GM18520 (cell line): ENCODE data around the gene KLRD1.
"Not testable (repeated sequence)": the region's sequence is repeated elsewhere in the genome, so short reads cannot be mapped to it uniquely, and the experiment has no call there.

Experiments used
- ATAC-seq: cut with Tn5 transposase; IDR thresholded peaks from one replicate; pipeline ENCODE4 v1.9.1; 2021; ENCODE audit not compliant: unreplicated experiment

KLRD1 gene

DNA sequence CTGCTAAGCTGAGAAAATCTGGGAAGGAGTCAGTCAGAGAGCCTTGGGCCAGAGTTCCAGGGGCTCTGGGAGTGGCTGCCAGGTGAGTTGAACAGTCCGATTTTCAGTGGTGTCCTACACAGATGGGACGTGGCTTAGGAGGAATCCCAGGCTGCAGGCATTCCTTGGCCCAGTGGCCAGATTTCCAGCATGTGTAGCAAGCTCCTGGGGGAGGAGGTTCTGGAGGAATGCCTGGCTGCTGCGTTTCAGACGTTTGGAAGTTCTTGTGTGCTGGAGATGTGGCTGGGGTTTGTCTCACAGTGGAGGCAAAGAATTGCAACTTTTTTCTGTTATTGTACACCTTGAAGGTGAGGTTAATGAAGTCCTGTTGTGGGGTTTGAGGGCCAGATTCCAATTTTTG lies 28.5 kb downstream of the KLRD1 start:
- ATAC-seq, result not testable (repeated sequence)

DNA sequence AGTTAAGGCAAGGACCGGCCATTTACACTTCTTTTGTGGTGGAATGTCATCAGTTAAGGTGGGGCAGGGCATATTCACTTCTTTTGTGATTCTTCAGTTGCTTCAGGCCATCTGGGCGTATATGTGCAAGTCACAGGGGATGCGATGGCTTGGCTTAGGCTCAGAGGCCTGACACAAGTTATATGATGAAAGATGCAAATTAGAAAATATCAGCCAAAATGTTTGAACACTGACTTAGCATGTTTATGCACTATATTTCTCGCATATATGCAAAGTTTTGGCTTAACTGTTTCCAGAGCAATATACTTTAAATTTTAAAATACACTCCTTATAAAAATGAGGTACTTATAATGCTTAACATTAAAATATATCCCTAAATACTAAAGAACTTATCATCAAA lies 30.8 kb downstream of the KLRD1 start:
- not testable (repeated sequence) for ATAC-seq

DNA sequence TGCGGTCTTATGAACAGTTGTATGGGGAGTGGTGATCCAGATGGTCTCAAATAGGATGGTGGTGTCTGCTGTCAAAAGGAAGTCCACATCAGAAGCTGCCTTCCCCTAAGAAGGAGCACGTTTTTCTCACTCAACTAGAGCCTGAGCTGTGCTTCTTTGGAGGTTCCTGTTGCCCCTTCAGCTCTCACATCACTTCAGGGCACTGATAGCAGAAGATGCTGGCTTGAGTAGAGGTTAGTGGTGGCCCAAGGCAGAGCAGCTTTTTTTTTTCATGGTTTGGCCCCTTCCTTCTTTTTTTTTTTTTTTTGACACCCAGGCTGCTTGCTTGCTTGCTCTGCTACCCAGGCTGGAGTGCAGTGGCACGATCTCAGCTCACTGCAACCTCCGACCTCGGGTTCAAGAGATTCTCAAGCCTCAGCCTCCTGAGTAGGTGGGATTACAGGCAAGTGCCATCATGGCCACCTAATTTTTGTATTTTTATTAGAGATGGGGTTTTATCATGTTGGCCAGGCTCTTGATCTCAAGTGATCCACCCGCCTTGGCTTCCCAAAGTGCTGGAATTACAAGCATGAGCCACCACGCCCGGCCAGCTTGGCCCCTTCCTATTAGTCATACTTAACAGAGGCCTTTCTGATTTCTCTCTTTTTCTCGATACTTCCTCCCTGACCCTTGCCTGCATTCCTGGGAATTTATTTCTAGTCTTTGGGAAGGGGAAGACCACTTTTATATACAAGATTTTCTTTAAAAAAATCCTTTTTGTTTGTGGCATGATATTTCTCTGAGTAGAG lies 31.6 kb downstream of the KLRD1 start:
- ATAC-seq, result no peak

DNA sequence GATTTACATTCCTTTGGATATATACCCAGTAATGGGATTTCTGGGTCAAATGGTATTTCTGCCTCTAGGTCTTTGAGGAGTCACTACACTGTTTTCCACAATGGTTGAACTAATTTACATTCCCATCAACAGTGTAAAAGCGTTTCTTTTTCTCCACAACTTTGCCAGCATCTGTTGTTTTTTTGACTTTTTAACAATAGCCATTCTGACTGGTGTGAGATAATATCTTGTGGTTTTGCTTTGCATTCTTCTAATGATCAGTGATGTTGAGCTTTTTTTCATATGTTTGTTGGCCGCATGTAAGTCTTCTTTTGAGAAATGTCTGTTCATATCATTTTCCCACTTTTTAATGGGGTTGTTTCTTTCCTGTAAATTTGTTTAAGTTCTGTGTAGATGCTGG lies 33.3 kb downstream of the KLRD1 start:
- ATAC-seq, result not testable (repeated sequence)

DNA sequence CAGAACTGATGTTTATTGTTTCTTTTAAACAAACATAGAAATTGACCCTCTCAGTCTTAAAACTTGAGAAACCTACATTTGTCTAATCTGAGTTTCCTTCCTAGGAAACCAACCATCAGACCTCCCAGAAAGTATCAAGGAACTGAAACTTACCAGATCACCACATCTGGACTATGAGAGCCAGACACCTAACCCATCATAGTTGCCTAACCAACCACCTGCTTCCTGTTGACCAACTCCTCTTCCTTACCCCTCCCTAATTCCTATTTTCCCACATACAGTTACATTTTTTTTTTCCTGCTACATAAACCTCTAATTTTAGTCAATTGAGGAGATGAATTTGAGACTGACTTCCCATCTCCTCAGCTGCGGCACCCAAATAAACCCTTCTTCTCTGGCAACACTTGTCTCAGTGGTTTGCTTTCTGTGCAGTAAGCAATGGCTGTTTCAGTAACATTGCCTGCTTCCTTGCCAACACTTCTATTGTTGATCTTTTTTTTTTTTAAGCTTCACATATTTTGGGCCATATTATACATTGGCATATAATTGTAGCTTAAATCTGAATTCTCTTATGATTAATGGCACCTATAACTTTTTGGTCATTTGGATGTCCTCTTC lies 34.3 kb downstream of the KLRD1 start:
- no peak for ATAC-seq

DNA sequence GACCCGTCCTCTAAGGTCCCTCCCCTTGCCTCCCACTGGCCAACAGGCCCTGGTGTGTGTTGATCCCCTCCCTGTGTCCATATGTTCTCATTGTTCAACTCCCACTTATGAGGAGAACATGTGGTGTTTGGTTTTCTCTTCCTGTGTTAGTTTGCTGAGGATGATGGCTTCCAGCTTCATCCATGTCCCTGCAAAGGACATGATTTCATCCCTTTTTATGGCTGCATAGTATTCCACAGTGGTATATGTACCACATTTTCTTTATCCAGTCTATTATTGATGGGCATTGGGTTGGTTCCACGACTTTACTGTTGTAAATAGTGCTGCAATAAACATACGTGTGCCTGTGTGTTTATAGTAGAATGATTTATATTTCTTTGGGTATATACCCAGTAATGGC lies 43.8 kb downstream of the KLRD1 start:
- not testable (repeated sequence) for ATAC-seq

DNA sequence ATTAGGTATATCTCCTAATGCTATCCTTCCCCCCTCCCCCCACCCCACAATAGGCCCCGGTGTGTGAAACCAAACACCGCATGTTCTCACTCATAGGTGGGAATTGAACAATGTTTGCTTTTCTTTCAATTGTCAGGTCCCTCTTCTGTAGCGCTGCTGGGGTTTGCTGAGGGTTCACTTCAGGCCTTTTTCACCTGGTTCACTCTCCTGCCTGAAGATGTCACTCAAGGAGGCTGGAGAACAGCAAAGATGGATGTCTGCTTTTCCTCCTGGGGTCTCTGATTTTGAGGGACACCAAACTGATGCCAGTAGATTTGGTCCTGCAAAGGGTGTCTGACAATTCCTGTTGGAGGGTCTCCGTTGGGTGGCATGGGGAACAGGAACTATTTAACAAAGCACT lies 46.4 kb downstream of the KLRD1 start:
- ATAC-seq, result no peak

DNA sequence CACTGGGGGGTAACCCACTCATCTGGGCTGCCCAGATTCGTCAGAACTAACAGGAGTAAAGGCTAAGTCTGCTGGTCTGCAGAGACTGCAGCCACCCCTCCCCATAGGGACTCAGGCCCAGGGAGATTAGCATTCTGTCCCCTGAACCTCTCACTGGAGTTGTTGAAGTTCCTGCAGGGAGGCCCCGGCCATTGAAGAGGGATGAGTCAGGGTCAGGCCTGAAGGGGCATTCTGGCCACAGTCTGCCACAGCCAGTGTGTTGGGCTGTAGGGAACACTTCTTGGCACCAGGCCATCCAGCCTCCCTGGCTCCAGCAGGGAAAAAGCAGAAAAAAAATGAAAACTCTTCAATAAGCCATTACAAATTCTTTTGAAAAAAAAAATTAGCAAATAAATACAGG lies 46.8 kb downstream of the KLRD1 start:
- no peak for ATAC-seq

DNA sequence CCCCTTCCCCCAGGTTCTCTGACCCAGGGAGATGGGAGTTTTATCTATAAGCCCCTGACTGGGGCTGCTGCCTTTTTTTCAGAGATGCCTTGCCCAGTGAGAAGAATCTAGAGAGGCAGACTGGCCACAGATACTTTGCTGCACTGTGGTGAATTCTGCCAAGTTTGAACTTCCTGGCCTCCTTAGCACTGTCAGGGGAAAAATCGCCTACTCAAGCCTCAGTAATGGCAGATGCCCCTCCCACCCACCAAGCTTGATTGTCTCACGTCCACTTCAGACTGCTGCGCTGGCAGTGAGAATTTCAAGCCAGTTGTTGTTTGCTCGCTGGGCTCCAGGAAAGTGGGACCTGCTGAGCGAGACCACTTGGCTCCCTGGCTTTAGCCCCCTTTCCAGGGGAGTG lies 50.5 kb downstream of the KLRD1 start:
- ATAC-seq, result no peak

DNA sequence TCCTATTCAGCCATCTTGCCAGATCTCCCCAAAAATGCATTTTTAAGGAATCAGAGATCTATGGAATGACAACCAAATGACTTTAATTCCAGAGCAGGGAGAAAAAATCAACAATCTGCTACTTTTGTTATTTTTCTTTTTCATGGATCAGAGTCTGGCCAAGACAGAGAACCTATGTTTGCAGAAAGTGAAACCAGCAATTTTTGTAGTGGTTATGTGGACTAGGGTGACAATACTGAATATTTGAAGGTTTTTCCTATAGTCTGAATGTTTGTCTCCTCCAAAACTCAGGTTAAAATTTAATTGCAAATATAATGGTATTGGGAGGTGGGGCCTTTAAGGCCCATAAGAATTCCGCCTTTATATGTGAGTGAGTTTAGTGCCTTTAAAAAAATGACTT lies 51.3 kb downstream of the KLRD1 start:
- ATAC-seq, result no peak

DNA sequence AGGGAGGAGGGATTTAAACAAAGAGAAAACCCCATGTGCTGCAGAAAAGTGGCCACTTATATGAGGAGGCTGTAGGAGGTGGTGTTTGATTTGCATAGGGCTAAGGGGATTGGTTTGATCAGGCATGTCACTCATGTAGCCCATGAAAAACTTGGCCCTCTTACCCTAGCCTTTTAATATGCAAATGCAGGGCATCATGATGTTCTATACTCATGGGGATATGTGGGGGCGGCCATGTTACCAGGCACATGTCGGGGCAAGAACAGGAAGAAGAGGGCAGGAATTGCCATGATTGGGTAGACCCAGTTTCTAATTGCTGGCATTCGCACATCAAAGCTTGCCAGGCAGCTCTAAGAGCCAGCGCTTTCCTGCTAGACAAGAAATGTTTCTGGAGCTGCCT lies 53.4 kb downstream of the KLRD1 start:
- no peak for ATAC-seq

DNA sequence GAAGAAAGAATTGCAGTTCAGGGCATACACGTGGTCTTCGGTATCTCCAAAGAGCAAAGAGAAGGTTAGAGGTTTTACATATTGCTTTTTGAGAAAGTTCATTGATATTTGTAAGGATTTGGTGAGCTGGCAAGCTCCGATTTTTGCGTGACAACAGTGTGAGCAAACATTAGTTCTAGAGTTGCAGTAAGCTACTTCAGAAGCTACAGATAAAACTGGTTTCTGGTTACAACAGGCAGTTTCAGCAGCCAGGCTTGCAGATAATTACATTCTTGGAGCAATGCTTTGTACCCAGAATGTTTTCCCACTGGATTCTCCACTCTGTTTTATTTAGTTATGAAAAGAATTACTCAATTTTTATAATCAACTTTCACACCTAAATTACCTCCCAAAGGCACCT lies 54.0 kb downstream of the KLRD1 start:
- ATAC-seq, result no peak

DNA sequence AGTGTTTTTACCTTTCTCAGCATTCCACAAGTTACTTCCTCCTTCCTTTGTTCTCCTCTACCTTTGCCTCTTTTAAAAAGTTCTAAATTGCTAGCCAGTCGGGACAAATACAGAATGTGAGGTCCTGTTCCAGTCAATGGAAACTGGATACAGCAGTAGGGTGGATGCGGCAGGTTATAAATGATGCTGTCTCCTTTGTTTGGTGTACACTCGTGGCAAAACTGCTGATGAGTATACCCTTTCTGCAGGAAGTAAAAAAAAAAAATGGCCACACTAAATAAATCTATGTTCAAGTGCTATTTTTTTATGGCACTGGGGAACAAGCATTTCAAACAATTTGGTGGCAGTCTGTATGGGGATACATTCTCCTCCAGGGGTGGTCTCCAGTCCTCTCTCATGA lies 54.7 kb downstream of the KLRD1 start:
- no peak for ATAC-seq

DNA sequence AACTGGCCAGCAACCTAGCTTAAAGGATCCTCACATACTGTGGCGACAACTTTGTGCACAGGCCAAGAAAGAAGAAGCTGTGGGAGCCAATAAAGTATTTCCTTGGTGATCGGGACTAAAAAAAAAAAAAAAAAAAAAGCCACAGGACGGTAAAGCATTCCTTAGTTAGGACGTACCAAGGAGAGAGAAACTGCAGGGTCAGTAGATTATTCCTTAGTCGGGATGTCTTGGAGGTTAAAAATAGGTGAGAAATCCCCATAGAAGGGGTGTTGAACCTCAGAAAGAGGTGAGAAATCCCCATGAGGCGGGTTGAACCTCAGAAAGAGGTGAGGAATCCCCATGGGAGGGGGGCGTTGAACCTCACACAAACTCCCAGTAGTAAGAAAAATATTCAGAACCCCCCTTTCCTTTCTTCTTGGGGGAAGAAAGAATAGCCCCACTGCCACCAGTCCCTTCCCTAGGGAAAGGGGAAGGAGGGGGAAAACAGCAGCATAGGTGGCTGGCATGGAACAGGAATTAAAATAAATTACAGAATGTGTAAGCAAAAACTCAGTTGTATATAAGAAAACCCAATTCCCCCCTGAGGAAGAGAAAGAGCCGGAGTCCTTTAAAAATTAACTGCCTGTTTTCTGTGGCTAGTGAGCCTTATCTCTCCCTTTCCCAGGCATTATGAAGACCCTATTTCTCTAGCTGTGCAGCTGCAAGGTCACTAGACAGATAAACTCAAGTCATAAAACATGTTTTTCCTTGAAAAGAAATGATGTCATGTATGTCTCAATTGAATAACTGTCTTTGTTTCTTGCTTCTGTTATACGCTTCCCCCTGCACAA lies 55.4 kb downstream of the KLRD1 start:
- no peak for ATAC-seq

DNA sequence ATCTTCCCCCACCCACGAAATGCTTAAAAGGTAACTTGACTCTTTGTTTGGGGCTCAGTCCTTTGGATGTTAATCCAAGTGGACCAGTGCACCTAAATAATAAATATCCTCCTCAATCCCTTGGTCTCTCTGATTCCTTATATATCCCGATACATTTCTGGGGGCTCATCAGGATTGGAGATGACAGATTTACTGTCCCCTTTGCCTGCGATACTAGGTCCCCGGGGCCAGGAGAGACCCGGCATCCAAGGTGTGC lies 55.9 kb downstream of the KLRD1 start:
- ATAC-seq, result no peak

DNA sequence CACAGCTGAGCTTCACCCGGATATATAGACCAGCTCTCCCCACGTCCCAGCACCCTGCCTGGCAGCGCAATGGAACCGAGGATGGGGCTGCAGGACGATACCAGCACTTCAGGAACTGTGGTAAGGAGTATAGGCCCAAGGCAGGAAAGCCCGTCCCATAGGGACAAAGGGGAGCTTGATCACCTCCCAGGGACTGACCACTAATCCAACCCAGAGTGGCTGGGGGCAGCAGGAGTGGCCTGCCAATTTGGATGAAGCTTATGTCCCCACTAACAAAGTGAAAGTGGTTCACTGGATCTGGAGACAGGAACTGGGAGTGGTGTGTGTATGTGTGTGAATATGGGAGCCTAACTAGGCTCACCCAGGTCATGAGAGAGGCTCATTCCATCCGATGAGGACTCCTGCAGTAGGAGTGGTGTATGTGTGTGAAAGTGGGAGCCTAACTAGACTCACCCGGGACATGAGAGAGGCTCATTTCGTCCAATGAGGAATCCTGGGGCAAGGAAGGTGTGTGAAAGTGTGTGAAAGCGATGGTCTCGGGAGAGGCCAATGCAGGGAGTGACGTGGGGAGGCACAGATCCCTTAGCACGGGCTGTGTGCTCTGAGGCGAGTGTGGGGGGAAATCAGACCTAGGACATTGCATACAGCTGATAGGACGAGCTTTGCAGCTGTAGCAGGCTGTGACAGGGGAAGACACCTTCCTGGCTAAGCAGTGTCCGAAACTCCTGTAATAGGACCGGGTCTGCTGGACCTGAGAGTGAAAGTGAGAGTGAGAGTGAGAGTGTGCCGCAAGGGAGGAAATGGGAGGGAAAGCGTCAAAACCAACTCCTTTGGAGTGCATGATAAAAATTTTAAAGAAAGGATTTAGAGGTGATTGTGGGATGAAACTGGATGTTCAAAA lies 56.5 kb downstream of the KLRD1 start:
- ATAC-seq, result peak; percentile 63

DNA sequence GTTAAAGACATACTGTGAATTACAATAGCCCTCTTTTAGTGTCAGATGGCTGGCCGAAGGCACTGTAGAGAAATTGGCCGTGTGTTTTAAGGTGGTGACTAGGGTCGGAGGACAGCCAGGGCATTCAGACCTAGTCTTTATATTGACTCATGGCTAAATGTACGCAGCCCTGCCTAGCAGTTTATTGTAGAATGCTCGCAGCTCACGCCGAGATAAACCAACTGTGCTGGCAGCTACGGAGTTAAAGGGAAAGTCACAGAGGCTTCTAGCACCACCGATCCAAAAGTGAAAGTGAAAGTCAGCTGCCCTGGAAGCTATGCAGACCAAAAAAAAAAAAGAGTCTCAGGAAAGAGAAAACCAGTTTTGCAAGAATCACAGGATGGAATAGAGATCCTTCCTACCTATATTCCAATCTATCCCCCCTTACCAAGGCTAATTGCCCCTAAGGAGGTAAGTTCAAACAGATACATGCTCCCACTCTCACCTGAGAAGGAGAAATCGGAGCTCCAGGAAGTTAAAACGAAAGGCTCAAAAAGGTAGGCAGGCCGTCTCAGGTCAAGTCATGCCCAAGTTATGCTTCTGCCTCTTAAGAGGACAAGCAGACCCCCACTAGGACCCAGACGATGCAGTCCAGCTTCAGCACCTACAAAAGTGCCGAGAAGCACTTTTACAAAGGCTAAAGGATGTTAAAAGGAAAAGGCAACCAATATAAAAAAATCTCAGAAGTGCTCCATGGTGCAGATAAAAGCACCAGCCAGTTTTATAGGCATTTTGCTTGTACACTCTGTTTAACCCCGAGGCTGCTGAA lies 57.3 kb downstream of the KLRD1 start:
- ATAC-seq, result peak; percentile 39

DNA sequence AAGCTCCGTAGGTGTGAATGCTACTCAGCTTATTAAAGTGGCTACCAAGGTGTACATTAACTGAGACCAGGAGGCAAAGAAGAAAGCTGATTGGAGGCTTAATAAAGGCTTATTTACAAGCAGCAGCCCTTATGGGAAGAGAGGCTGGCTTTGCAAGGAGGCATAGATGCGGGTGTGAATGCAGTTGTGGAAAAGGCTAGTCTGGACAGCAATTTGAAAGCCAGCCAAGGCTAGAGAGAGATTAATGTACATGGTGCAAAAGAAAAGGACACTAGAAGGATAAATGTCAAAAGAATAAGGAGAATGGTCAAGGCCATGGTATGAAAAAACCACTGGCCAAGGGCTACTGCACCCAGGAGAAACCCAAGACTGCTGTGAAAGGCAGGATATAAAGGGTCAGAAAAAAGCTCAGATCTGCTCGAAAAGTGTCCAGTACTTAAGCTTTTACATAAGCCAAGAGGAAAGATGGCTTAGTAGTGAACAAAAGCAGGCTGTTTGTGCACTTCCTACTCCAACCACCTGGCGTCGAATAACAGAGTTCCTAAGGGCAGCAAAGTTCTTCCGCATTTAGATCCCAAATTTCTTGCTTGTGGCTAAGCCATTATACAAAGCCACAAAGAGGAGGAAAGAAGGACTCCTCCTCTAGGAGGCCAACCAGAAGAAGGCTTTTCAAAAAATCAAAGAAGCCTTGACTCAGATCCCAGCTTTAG lies 58.2 kb downstream of the KLRD1 start:
- no peak for ATAC-seq

DNA sequence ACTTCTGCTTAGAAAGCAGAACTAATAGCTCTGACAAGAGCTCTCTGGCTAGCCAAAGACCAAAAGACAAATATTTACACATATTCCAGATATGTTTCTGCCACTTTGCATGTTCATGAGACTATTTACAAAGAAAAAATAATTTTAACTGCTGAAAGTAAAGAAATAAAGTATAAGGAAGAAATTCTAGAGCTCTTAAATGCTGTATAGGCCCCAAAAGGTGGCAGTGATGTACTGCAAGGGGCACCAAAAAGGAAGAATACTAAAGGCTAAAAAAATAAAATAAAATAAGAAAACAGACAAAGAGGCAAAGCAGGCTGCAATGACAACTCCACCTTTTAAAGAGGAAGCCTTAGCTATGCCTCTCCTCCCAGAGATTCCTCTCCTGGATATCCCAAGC lies 59.2 kb downstream of the KLRD1 start:
- no peak for ATAC-seq

DNA sequence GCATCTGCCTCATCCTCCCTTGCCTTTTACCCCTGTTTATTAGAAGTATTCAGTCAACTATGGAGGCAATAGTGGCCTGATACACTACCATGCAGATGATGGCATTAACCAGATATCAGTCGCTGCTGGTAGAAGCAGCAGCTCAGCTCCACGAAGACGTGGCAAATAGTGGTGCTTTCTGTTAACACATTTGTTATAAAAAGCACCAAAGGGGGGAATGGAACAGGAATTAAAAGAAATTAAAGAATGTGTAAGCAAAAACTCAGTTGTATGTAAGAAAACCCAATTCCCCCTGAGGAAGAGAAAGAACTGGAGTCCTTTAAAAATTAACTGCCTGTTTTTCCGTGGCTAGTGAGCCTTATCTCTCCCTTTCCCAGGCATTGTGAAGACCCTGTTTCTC lies 60.0 kb downstream of the KLRD1 start:
- ATAC-seq, result not testable (repeated sequence)
